T-helper 1 cell (primary cell): ENCODE results near the gene FGF22.
A peak's percentile ranks its signal among the peaks of the same experiment; 100 is the strongest.

Experiments used
- DNase-seq, 5 donors: peaks; one replicate each; pipeline ENCODE4 v3.0.0-alpha.2; 2012 to 2020

FGF22 gene

GRCh38 chr19:644789-645188 is 5.1 kb downstream of the FGF22 start:
- no peak for DNase-seq

- no peak for DNase-seq
Observed at GRCh38 chr19:645912-646778, 6.5 kb downstream of the FGF22 start.

- no peak for DNase-seq
Observed at GRCh38 chr19:646779-647565, 7.3 kb downstream of the FGF22 start.

GRCh38 chr19:647566-648284 is 8.0 kb downstream of the FGF22 start:
- no peak for DNase-seq

GRCh38 chr19:648305-648704 is 8.6 kb downstream of the FGF22 start:
- DNase-seq, result no peak

- DNase-seq, result no peak
Observed at GRCh38 chr19:648904-649801, 9.5 kb downstream of the FGF22 start.

- DNase-seq, result no peak
Observed at GRCh38 chr19:650121-650520, 10.4 kb downstream of the FGF22 start.

GRCh38 chr19:651114-651818 is 11.6 kb downstream of the FGF22 start:
- DNase-seq, result no peak

GRCh38 chr19:651991-652390 is 12.3 kb downstream of the FGF22 start:
- no peak for DNase-seq

GRCh38 chr19:652467-653389 is 13.0 kb downstream of the FGF22 start:
- DNase-seq, result no peak

- no peak for DNase-seq
Observed at GRCh38 chr19:653425-653824, 13.7 kb downstream of the FGF22 start.

- DNase-seq, result no peak
Observed at GRCh38 chr19:655691-656090, 16.0 kb downstream of the FGF22 start.

- no peak for DNase-seq
Observed at GRCh38 chr19:656751-657559, 17.3 kb downstream of the FGF22 start.

- no peak for DNase-seq
Observed at GRCh38 chr19:657611-658010, 17.9 kb downstream of the FGF22 start.

- DNase-seq, result no peak
Observed at GRCh38 chr19:658059-658839, 18.6 kb downstream of the FGF22 start.

GRCh38 chr19:658916-659839 is 19.5 kb downstream of the FGF22 start:
- DNase-seq, result peak in 3 of 5 donors; percentile 52 to 73 (median 62)

GRCh38 chr19:660793-661426 is 21.2 kb downstream of the FGF22 start:
- DNase-seq, result no peak
